ENCODE results near the gene B4GALNT1.
"Not testable (repeated sequence)": the region's sequence is repeated elsewhere in the genome, so short reads cannot be mapped to it uniquely, and the experiment has no call there.

The B4GALNT1 gene

GRCh38 chr12:57641699-57642442 is 8.9 kb upstream of the B4GALNT1 start:
- DNase-seq (ENCODE audit: low read depth), result no peak
- TF ChIP-seq, protein P1, sequence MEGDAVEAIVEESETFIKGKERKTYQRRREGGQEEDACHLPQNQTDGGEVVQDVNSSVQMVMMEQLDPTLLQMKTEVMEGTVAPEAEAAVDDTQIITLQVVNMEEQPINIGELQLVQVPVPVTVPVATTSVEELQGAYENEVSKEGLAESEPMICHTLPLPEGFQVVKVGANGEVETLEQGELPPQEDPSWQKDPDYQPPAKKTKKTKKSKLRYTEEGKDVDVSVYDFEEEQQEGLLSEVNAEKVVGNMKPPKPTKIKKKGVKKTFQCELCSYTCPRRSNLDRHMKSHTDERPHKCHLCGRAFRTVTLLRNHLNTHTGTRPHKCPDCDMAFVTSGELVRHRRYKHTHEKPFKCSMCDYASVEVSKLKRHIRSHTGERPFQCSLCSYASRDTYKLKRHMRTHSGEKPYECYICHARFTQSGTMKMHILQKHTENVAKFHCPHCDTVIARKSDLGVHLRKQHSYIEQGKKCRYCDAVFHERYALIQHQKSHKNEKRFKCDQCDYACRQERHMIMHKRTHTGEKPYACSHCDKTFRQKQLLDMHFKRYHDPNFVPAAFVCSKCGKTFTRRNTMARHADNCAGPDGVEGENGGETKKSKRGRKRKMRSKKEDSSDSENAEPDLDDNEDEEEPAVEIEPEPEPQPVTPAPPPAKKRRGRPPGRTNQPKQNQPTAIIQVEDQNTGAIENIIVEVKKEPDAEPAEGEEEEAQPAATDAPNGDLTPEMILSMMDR (IDR thresholded peaks at IDR 0.05; ENCODE audit: low read length, missing control alignments), result no peak
- H3K4me3 ChIP-seq (replicated peaks; ENCODE audit: low read depth, low read length), result no peak overlapping the region

GRCh38 chr12:57640175-57641042 is 7.4 kb upstream of the B4GALNT1 start:
- TF ChIP-seq, protein P1 (IDR thresholded peaks at IDR 0.05; ENCODE audit: low read length, missing control alignments), result no peak

GRCh38 chr12:57638096-57638495 is 5.1 kb upstream of the B4GALNT1 start:
- TF ChIP-seq, protein P1 (IDR thresholded peaks at IDR 0.05; ENCODE audit: low read length, missing control alignments), result no peak
- DNase-seq (ENCODE audit: low read depth), result no peak
- H3K4me3 ChIP-seq (replicated peaks; ENCODE audit: low read depth, low read length), result no peak overlapping the region

More at GRCh38 chr12:57640175-57641042, 7.4 kb upstream of the B4GALNT1 start:
- no peak for DNase-seq (ENCODE audit: low read depth)
- H3K4me3 ChIP-seq (replicated peaks; ENCODE audit: low read depth, low read length), result no peak overlapping the region

DNA sequence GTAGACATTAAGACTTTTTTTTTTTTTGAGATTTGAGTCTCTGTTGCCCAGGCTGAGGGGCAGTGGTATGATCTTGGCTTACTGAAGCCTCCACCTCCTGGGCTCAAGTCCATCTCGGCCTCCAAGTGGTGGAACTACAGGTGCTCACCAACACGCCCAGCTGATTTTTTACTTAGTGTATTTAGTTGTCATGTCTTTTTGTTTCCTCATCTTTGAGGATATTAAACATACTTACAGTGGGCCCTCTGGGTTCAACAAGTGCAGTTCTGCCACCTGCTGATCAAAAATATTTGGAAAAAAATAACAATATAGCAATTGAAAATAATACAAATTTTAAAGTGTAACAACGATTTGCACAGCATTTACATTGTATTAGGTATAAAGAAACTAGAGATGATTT is 4.4 kb upstream of the B4GALNT1 start:
- DNase-seq (ENCODE audit: low read depth), result no peak
- no peak overlapping the region for H3K4me3 ChIP-seq (replicated peaks; ENCODE audit: low read depth, low read length)
- TF ChIP-seq, protein P1 (IDR thresholded peaks at IDR 0.05; ENCODE audit: low read length, missing control alignments), result no peak

DNA sequence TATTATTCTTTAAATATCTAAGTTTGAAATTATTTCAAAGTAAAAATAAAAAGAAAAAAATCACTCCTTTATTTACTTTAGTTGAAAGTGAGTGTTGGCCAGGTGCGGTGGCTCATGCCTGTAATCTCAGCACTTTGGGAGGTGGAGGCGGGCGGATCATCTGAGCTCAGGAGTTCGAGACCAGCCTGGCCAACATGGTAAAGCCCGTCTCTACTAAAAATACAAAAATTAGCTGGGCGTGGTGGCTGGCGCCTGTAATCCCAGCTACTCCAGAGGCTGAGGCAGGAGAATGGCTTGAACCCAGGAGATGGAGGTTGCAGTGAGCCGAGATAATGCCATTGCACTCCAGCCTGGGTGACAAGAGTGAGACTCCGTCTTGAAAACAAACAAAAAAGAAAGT is 3.7 kb upstream of the B4GALNT1 start:
- H3K4me3 ChIP-seq (replicated peaks; ENCODE audit: low read depth, low read length); DNase-seq (ENCODE audit: low read depth): not testable (repeated sequence)

- no peak for DNase-seq (ENCODE audit: low read depth)
- TF ChIP-seq, protein P1 (IDR thresholded peaks at IDR 0.05; ENCODE audit: low read length, missing control alignments), result no peak
- H3K4me3 ChIP-seq (replicated peaks; ENCODE audit: low read depth, low read length), result peak overlapping the region; percentile 51
Measured at GRCh38 chr12:57632073-57632957, 686 bp downstream of the B4GALNT1 start.
